ENCODE results near the gene SLC4A3.

- no peak for TF ChIP-seq ZNF274 (IDR thresholded peaks at IDR 0.05; ENCODE audit: borderline replicate concordance, extremely low read depth, low read length)
- TF ChIP-seq RAD21 (IDR thresholded peaks at IDR 0.05 in 1 of 2, conservative IDR thresholded peaks at IDR 0.05 in 1 of 2; ENCODE audit: low read depth in 2 of 2, low read length in 2 of 2), result no peak
- TF ChIP-seq EZH2 (IDR thresholded peaks at IDR 0.05; ENCODE audit: low read depth, low read length, severe bottlenecking), result no peak
- TF ChIP-seq TAF1 (IDR thresholded peaks at IDR 0.05; ENCODE audit: low read depth, low read length), result no peak
- TF ChIP-seq, protein P1, sequence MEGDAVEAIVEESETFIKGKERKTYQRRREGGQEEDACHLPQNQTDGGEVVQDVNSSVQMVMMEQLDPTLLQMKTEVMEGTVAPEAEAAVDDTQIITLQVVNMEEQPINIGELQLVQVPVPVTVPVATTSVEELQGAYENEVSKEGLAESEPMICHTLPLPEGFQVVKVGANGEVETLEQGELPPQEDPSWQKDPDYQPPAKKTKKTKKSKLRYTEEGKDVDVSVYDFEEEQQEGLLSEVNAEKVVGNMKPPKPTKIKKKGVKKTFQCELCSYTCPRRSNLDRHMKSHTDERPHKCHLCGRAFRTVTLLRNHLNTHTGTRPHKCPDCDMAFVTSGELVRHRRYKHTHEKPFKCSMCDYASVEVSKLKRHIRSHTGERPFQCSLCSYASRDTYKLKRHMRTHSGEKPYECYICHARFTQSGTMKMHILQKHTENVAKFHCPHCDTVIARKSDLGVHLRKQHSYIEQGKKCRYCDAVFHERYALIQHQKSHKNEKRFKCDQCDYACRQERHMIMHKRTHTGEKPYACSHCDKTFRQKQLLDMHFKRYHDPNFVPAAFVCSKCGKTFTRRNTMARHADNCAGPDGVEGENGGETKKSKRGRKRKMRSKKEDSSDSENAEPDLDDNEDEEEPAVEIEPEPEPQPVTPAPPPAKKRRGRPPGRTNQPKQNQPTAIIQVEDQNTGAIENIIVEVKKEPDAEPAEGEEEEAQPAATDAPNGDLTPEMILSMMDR (IDR thresholded peaks at IDR 0.05; ENCODE audit: control extremely low read depth in 1 of 3, insufficient read depth in 1 of 3, low read depth in 1 of 3, low read length in 3 of 3), result no peak
Observed at GRCh38 chr2:219615036-219615435, 12.4 kb upstream of the SLC4A3 start.
